KBM-7 (cell line): ENCODE results near the gene ZNF354B.
"Not testable (repeated sequence)": the region's sequence is repeated elsewhere in the genome, so short reads cannot be mapped to it uniquely, and the experiment has no call there.

ENCODE experiments used
- DNase-seq: peaks from one replicate; pipeline ENCODE4 v3.0.0-alpha.2; 2015
- in situ Hi-C: fragments of 300-500 bp; cut with MboI; formaldehyde crosslinking; loops from 2 replicates; pipeline ENCODE4 v1.14.3; 2020; ENCODE audit warnings: low sequenced_read_pairs, low pct_unique_long_range_greater_than_20kb, mixed read lengths

ZNF354B gene

DNA sequence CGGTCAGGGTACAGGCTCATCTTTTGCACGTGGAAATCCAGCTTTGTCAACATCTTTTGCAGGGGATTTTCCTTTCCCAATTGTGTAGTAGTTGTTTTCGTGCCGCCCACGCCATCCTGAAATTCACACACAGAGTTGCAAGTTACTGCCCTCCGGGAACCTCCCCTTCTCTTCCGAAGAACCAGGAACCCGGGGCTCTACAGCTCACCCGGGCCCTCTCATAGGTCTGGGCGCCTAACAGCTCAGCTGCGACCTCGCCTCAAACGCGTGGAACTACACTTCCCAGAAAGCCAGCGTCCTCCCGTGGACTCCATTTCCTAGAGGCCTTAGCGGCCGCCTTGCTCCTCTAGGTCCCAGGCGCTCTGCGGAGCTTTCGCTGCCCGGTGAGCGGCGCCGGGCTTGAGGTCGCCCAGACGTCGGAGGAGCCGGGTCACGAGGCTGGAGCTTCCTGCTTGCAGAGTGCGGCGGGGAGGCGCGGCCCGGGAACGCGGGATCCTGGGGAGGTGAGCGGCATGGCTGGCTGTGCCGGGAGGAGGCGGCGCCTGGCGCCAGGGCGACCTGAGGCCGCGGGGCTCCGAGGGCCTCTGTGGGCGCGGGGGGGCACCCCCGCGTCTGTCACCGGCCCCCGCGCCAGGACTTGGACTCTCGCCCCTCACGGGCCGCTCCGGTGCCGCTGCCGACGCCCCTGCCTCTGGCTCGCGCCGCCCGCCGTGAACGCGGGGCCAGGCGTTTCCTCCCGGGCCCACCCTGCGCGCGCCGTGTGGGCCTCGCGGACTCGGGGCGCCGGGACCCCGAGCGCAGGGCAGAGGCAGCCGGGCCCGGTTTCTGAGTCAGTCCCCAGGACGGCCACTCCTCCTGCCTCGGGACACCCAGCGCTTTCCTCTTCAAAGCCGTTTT lies at the start of gene ZNF354B:
Gene ZNF354B, plus strand, starts transcription at position 329 of the 897 bp plus-strand sequence. CDS start 1,095 bp downstream, outside the sequence.
- peak; percentile 94 for DNase-seq
- in situ Hi-C loops: no loop called here

DNA sequence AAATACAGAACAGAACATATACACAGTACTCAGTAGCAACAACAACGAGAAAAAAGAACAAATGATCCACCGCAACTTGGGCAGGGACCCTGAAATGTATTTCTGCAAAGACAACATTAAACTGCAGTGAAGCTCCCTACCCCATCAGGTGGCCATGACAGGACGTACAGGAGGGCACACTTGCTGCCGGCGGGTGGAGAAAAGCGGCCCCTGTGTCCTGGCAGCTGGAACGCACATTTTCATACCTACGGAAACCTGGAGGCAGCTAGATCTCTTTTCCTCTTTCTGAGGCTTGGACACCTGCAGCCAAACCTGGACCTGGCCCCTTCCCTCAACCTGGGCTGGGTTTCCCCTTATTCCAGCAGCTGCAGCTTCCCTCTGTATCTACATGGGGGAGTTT lies 42.2 kb upstream of the ZNF354B start:
- in situ Hi-C loops: no loop called here
- no peak for DNase-seq

DNA sequence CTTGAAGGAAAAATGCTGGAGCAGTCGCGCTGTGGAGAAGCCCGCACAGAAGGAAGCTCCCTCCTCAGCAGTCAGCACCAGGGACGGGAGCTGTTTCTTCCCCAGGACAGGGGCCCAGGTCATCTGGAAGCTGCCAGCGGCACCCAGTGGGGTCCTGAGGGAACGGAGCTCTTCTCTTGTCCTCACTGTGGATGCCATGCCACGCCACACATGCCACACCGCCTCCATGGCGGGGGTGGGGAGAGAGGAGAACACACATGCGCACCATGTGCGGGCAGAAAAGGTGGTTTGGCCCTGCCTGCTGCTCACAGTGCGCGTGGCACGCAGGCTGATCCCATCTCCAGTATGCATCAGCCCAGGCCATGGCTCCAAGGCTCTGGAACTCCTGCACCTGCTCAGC lies 41.7 kb upstream of the ZNF354B start:
- no peak for DNase-seq

DNA sequence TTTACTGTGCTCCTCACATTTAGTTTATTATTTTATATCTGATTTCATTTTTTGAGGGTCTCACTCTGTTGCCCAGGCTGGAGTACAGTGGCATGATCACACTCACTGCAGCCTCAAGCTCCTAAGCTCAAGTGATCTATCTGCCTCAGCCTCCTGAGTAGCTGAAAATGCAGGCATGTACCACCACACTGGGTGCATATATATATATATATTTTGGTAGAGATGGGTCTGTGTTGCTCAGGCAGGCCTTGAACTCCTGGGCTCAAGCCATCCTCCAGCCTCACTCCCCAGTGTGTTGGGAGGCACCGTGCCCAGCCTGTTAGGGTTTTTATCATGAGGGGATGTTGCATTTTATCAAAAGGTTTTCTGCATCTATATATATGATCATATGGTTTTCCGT lies 39.8 kb upstream of the ZNF354B start:
- in situ Hi-C loops: no loop called here
- no peak for DNase-seq

More for the DNA sequence above, 41.7 kb upstream of the ZNF354B start:
- in situ Hi-C loops: no loop called here

DNA sequence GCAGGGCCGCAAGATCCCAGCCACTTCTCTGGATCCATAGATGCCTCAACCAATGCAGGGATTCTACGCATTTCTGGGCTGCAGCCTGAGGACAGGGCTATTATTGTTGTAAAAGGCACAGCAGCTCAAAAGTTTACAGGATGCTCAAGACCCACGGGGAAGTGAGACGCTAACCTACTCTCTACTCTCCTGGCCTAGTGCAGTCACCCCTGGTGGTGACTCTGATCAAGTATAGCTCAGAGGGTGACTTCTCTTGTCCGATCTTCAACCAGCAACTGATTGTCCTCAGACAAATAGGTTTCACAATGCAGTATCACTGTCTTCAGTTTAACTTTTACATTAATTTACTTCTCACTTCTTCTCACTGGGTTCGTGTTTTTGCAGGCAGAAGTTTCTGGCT lies 34.3 kb upstream of the ZNF354B start:
- in situ Hi-C loops: no loop called here
- no peak for DNase-seq

DNA sequence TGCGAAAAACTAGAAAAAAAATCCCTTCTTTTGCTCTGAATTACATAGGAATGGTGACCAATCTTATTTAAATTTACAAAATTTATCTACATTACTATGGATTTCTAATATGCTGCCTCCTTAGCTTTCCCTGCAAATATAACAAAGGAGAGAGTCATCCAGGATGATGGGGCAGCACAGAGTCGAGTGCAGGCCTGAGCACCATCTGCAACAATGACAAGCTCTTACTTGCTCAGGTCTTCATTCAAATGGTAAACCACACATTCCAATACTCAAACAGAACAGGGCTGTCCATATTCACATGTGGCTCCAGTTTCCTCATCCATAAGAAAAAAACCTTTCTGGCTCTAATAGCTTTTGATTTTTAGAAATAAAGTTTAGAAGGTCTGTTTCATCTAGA lies 33.5 kb upstream of the ZNF354B start:
- no peak for DNase-seq
- in situ Hi-C loops: no loop called here

DNA sequence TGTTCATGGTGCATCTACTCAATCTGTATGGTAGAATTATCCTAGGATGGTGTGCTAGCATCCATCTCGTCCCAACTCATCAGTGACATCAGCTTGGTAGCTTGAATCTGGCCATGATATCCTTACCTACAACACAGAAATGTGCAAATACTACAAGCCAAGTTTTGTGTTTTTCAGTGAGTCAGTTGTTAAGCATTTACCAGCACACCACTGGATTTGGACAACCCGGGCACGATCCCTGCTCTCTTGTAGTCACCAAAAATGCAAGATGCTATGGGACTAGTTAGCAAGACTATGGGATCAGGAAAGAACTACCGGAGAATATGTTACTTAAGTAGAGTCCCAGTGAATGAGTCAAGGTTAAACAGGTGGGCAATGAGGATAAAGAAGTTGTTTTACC lies 32.1 kb upstream of the ZNF354B start:
- in situ Hi-C loops: no loop called here
- no peak for DNase-seq

DNA sequence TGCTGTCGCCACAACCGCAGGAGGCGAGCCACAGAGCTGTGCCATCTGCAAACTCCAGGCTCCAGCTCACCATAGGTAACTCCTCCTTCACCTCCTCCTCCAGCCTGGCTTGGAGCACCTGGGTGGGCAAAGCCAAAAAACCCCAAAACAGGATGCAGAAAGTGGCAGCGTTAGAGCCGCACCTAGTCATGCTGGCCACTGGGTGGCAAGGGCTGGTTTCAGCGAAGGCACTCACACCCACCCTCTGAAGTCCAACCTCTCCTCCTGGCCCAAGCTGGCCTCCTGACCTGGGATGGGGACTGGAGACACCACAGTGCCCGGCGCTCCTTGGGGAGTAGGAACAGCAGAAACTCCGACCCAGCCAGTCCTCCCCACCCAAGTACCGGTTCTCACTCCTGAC lies 28.7 kb upstream of the ZNF354B start:
- no peak for DNase-seq
- in situ Hi-C loops: no loop called here

DNA sequence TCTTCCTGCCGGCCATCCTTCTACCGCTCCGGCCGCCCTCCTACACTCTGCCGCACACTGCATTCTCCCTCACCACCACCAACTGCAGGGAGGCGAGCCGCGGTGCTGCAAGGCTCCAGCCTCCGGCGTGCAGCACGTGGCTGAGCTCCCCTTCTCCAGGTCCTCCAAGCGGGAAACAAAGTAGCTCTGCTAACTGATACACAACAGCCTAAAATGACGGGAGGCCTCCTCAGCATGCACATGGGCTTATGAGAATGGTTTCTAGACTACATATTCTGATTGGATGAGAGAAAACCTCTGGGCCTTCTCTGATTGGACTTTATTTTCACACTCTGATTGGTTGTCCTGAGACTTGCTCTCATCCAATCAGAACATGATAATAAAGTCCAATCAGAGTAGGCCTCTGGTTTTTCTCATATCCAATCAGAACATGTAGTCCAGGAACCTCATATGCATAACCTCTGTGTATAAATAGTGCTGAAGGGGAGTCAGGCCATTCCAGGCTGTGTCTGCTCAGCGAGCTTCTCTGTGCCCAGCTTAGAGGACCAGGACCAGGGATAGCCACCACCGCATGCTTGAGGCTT lies 27.0 kb upstream of the ZNF354B start:
- DNase-seq: no peak
- in situ Hi-C loops: no loop called here

DNA sequence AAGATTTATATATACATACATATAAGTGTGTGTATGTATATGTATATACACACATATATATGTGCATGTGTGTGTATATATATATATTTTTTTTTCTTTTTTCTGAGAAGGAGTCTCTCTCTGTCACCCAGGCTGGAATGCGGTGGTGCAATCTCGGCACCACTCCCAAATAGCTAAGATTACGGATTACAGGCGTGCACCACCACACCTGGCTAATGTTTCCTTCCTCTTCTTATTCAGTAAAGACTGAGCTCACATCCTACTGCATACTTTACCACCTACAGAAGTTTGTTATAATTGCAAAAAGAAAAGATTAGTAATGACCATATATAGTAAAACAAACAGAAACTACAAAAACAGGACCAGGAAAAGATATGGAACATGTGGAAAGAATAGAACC lies 23.1 kb upstream of the ZNF354B start:
- DNase-seq: no peak
- in situ Hi-C loops: no loop called here

DNA sequence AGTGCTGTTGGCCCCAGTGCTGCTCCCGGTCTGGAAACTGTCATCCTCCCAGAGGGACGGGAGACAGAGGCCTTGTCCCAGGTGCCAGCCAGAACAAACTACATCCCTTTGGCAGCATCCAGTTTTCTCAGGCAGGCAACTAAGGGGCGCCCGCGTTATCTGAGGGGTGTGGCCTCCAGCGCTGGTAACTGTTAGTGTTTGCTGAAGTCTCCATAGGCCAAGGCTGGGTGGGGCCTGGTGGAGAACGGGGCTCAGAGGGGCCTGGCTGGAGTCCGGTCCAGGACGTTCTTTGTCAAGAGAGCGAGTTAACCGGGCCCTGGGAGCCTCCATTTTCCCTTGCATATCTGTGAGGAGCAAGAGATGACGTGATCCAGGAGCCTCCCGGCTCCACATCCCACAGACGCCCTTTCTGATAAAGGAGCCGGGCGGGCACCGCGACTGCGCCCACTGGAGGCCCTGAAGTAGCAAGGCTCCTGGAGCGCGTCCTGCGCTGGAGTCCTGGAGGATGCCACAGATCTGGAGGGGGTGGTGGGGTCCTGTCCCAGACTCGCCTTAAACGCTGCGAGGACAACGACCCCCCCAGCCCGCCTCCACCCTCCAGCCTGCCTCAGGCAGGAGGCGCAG lies 20.9 kb upstream of the ZNF354B start:
- in situ Hi-C loops, DNase-seq: not testable (repeated sequence)

DNA sequence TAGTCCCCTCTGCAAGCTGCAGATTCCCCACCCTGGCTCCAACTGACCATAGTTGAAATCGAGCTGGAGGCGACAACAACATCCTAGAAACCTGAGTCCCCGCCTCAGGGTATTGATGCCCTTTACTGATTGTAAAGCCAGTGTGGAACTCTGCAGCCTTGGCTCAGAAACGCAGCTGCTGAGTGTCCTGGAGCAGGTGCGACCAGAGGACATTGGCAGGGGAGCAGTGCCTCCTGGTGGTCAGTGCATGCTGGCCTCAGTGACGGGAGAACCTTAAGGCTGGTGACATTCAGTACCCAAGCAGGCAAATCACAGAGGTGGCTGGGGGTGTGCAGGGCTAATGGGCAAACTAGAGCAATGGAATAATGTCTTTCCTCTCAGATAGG lies 20.4 kb upstream of the ZNF354B start:
- in situ Hi-C loops: no loop called here
- DNase-seq: peak; percentile 31

DNA sequence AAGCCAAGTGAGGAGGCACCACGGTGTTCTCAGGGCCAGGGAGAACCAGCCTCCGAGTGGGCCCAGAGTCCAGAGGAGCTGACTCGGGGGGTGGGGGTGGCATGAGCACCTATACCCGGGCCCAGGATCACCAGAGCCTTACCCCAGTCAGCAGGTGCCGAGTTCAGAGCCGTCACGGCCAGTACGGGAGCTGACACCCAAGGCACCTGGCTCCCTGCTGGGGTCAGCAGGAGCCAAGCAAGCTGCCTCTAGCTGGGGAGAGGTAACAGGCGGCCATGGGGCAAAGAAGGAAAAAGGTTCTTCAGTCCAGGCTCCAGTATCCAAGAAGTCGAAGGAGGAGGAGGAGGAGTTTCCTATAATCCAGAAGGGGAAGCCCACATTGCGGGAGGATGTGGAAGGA lies 19.4 kb upstream of the ZNF354B start:
- DNase-seq, in situ Hi-C loops: not testable (repeated sequence)

DNA sequence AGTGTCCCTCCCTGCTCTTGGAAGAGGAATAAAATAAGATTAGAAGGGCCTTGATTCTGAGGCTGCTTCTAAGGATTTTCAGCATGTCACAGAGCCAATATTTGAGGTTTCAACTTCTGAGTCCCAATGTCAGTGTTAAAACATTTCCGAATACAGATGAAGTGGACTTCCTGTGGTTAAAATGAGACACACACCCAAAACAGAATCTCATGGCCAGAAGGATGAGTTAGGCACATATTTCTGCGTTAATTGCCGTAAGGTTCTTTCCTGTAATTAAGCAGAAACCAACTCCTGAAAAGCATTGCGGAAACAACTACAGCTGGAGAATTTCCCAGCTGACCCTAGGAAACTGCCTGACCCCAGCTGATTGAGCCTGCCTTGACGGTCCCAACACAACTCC lies 10.4 kb upstream of the ZNF354B start:
- peak; percentile 59 for DNase-seq
- in situ Hi-C loops: no loop called here

DNA sequence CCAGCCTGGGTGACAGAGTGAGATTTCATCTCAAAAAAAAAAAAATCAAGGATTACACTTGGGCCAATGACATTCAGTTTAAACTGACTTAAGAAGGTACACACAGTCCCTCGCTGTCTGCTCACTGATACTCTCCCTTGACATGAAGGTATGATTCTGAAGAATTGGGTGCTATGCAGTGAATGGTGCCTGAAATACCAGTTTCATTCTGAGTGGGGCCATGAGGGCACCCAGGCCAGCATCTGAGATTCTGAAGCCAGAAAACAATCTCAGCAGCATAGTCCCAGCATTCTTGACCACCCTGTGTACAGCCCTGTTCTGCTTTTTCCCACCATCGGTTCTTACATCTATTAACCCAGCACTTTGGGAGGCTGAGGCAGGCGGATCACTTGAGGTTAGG lies 7.8 kb upstream of the ZNF354B start:
- no peak for DNase-seq
- in situ Hi-C loops: no loop called here

DNA sequence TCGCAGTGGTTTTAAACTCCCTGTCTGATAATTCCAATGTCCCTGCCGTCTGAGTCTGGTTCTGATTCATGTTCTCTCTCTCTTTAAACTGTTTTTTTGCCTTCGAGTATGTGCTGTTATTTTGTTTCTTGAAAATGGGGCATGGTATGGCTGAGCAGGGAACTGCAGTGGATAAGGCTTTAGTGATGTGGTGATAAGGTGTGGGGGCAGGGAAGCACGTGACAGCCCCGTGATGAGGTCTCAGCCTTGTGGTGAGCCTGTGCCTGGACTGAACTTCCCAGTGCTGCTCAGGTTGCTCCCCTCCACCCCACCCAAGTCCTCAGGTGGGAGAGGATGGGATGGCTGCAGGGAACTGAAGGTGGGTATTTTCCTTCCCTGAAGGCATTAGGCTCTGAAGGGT lies 5.5 kb upstream of the ZNF354B start:
- DNase-seq: no peak
- in situ Hi-C loops: no loop called here

DNA sequence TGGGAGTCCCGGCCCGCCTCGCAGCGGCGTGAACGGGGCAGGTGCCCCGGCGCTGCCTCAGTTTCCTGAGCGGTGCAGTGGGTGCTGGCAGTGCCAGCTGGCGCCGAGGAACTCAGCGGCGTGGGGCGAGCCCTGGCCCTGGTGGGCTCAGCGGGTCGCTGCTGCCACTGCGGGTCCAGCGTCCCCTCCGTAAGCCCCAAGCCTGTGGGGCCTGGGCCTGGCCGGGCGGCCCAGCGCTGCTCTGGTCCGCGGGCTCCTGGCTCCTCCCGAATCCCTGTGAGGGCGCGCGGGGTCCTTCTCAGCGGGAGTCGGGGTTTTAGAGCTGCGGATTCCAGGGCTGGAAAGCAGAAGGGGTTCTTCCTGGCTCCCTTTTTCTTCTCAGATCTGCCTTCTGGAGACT lies 862 bp downstream of the ZNF354B start:
- in situ Hi-C loops, DNase-seq: not testable (repeated sequence)

DNA sequence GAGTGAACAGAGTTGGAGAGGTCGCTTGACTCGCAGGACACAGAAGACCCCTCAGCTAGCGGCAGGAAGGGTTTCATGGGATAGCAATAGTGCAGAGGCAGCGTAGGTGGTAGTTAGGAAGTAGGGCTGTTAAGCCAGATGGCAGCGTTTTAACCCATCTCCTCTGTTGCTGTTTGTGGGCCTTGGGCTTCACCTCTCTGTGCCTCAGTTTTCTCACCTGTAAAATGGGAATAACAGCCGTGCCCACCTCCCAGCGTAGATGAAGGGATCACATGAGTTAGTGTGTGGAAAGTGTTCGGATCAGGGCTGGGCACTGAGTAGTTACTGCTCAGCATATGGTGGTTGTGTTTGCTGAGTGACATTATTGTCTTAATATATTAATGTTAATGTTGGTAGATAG lies 1.9 kb downstream of the ZNF354B start:
- in situ Hi-C loops: no loop called here
- no peak for DNase-seq

DNA sequence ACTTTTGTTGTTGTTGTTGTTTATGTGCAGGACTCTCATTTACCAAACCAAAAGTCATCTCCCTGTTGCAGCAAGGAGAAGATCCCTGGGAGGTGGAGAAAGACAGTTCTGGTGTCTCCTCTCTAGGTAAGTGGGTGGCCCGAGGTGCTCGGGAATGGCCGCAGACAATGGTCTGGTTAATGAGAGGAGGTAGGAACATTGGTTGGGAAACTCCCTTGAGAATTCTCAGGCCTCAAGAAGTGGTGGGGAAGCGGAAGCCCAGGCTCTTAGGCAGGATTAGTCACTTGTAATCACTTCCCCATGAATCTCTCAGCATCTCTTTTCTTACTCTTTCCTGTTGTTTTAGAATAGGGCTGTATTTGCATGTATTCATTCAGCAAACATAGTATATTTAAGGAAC lies 7.2 kb downstream of the ZNF354B start:
- in situ Hi-C loops: no loop called here
- no peak for DNase-seq

DNA sequence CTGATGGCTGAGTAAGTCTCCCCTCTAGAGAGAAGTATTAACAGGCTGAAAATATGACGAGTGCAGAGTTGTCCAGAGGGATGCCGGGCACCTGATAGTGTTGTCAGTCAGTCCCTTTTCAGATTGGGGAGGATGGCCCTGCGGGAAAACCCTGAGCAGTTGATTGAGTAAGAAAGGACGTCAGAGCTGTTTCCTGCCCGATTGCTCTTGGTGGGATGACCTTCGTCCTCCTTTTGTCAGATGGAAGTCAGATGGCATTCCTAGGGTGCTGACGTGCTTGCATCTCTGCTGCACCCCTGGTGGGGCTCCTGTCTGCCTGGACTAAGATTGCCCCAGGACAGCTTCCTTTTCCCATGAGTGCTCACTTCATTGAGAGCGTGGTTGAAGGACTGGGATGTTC lies 9.8 kb downstream of the ZNF354B start:
- DNase-seq: no peak
- in situ Hi-C loops: no loop called here
